Stimulated activated CD4-positive, alpha-beta T cell treated with anti-CD3 and anti-CD28 coated beads, Interleukin-4, amount 100 ng/mL, for 4 hours (primary cell): ENCODE measurements around the gene PACSIN3.
"Not testable (repeated sequence)": the region's sequence is repeated elsewhere in the genome, so short reads cannot be mapped to it uniquely, and the experiment has no call there.

ENCODE experiments used
- DNase-seq, 2 experiments: peaks; one replicate each; pipeline ENCODE4 v3.0.0-alpha.2; 2020

The PACSIN3 gene

GRCh38 chr11:47186076-47186699, at the start of gene PACSIN3:
PACSIN3 (minus strand) TSS chr11:47186434; CDS start chr11:47182727, 3,707 bp downstream.
- DNase-seq, result peak; percentile 24 to 57

- DNase-seq, result no peak
These were observed 48.9 kb upstream of the PACSIN3 start for GRCh38 chr11:47235163-47235562.

GRCh38 chr11:47234669-47235100, 48.5 kb upstream of the PACSIN3 start:
- DNase-seq, result peak; percentile 20 to 44

GRCh38 chr11:47233989-47234668, 47.9 kb upstream of the PACSIN3 start:
- DNase-seq, result no peak

- DNase-seq, result no peak
These were observed 46.8 kb upstream of the PACSIN3 start for GRCh38 chr11:47233051-47233450.

GRCh38 chr11:47229161-47229560, 42.9 kb upstream of the PACSIN3 start:
- DNase-seq, result no peak

GRCh38 chr11:47225552-47226400, 39.5 kb upstream of the PACSIN3 start:
- DNase-seq, result no peak

- no peak for DNase-seq
These were observed 36.5 kb upstream of the PACSIN3 start for GRCh38 chr11:47222696-47223095.

GRCh38 chr11:47220401-47220821, 34.2 kb upstream of the PACSIN3 start:
- DNase-seq, result no peak

- peak; percentile 60 to 79 for DNase-seq
These were observed 30.0 kb upstream of the PACSIN3 start for GRCh38 chr11:47216121-47216798.

GRCh38 chr11:47215366-47215910, 29.2 kb upstream of the PACSIN3 start:
- DNase-seq, result no peak

GRCh38 chr11:47213950-47214565, 27.8 kb upstream of the PACSIN3 start:
- peak; percentile 74 to 85 for DNase-seq

- DNase-seq, result no peak
These were observed 26.7 kb upstream of the PACSIN3 start for GRCh38 chr11:47212938-47213337.

GRCh38 chr11:47208628-47209027, 22.4 kb upstream of the PACSIN3 start:
- DNase-seq, result no peak

GRCh38 chr11:47208008-47208552, 21.8 kb upstream of the PACSIN3 start:
- not testable (repeated sequence) for DNase-seq

- no peak for DNase-seq
These were observed 21.2 kb upstream of the PACSIN3 start for GRCh38 chr11:47207459-47207858.

GRCh38 chr11:47206577-47206976, 20.3 kb upstream of the PACSIN3 start:
- not testable (repeated sequence) for DNase-seq

GRCh38 chr11:47204637-47204989, 18.4 kb upstream of the PACSIN3 start:
- no peak for DNase-seq

- DNase-seq, result no peak
These were observed 16.3 kb upstream of the PACSIN3 start for GRCh38 chr11:47202576-47202975.

- no peak for DNase-seq
These were observed 14.8 kb upstream of the PACSIN3 start for GRCh38 chr11:47201015-47201414.

- DNase-seq, result not testable (repeated sequence)
These were observed 11.9 kb upstream of the PACSIN3 start for GRCh38 chr11:47198161-47198560.

GRCh38 chr11:47192111-47192510, 5.9 kb upstream of the PACSIN3 start:
- no peak for DNase-seq
